GM12878 (cell line): ENCODE data around the gene TRAP1.
A peak's percentile ranks its signal among the peaks of the same experiment; 100 is the strongest.

Experiments used
- BCLAF1 ChIP-seq: fragments of 450-650 bp; IDR thresholded peaks from 2 replicates; pipeline ENCODE4 v1.6.1; 2017; ENCODE audit warnings: antibody characterized with exemption, mild to moderate bottlenecking, moderate library complexity
- CTCF ChIP-seq, 3 experiments: IDR thresholded peaks in 2 of 3; conservative IDR thresholded peaks in 1 of 3; 2 replicates each; pipeline ENCODE4 v1.5.1; 2011; ENCODE audit warnings: low read depth in 3 of 3, low read length in 3 of 3, mild to moderate bottlenecking in 3 of 3, control low read depth in 2 of 3, moderate library complexity in 2 of 3, inconsistent platforms in 1 of 3, mixed read lengths in 1 of 3; ENCODE audit not compliant: control insufficient read depth in 2 of 3, insufficient read depth in 1 of 3; ENCODE audit errors: extremely low read depth in 1 of 3
- MAX ChIP-seq: IDR thresholded peaks from 2 replicates; pipeline ENCODE4 v1.6.1; 2012; ENCODE audit warnings: low read depth, low read length, improper control_type of control experiment
- MTA2 ChIP-seq: fragments of 450-650 bp; IDR thresholded peaks from 2 replicates; pipeline ENCODE4 v1.6.1; 2016; ENCODE audit warnings: low read depth, mild to moderate bottlenecking, moderate library complexity
- POLR2A ChIP-seq: IDR thresholded peaks from 2 replicates; pipeline ENCODE4 v1.6.1; 2011; ENCODE audit warnings: low read depth, mild to moderate bottlenecking, low read length
- PRDM15 ChIP-seq: fragments of 450-650 bp; formaldehyde crosslinking; IDR thresholded peaks from 2 replicates; pipeline ENCODE4 v1.4.0; 2020; ENCODE audit warnings: mild to moderate bottlenecking, moderate library complexity
- RAD21 ChIP-seq: IDR thresholded peaks from 2 replicates; pipeline ENCODE4 v1.6.1; 2011; ENCODE audit warnings: mild to moderate bottlenecking, low read depth, low read length, moderate library complexity; ENCODE audit not compliant: insufficient read depth
- SIX5 ChIP-seq: IDR thresholded peaks from 2 replicates; pipeline ENCODE4 v1.6.1; 2011; ENCODE audit warnings: mild to moderate bottlenecking, low read depth, low read length, moderate library complexity; ENCODE audit not compliant: severe bottlenecking
- STAT3 ChIP-seq: IDR thresholded peaks from 2 replicates; pipeline ENCODE4 v1.6.1; 2011; ENCODE audit warnings: low read depth, low read length, improper control_type of control experiment
- SUPT20H ChIP-seq: IDR thresholded peaks from 2 replicates; pipeline ENCODE4 v1.6.1; 2011; ENCODE audit warnings: low read depth, mild to moderate bottlenecking, low read length, moderate library complexity, borderline replicate concordance; ENCODE audit not compliant: control insufficient read depth
- ZNF384 ChIP-seq: IDR thresholded peaks from 2 replicates; pipeline ENCODE4 v1.6.1; 2012; ENCODE audit warnings: low read depth, mild to moderate bottlenecking, low read length, improper control_type of control experiment, borderline replicate concordance

- TF ChIP-seq STAT3 (no peak), CTCF (IDR thresholded peaks at IDR 0.05 in 2 of 3, conservative IDR thresholded peaks at IDR 0.05 in 1 of 3; ENCODE audit: control insufficient read depth in 2 of 3, extremely low read depth in 1 of 3, insufficient read depth in 1 of 3, low read depth in 3 of 3, low read length in 3 of 3) (no peak), POLR2A (peak; percentile 31; the same call in 1 of the 2 replicates), MAX (no peak), SUPT20H (no peak), ZNF384 (no peak), PRDM15 (no peak), SIX5 (no peak), BCLAF1 (no peak), MTA2 (no peak), RAD21 (no peak)
These were observed 44.7 kb downstream of the TRAP1 start for GRCh38 chr16:3672571-3673041.
